Esophagus muscularis mucosa (tissue), 4 donors: ENCODE measurements around the gene CYP2W1. TPM values are rescaled to one million over a fixed set of nuclear protein-coding genes. Genes with fewer than 3 reads are reported as not detected.
"Not testable (repeated sequence)": the region's sequence is repeated elsewhere in the genome, so short reads cannot be mapped to it uniquely, and the experiment has no call there.

Source experiments
- DNase-seq: peaks from one replicate; pipeline ENCODE4 v3.0.0-alpha.2; 2017; ENCODE audit errors: extremely low spot score
- H3K27ac ChIP-seq, 4 donors: fragments of 200-600 bp; sonication (generic); replicated peaks in 1 of 4; 1 replicate in 3 of 4; 2 replicates in 1 of 4; pipeline ENCODE4 v1.5.1; 2016 to 2019; ENCODE audit warnings: mild to moderate bottlenecking in 1 of 4
- H3K27me3 ChIP-seq, 4 donors: fragments of 200-600 bp; sonication (generic); one replicate each; pipeline versions ENCODE4 v1.5.1 to v1.6.0; 2016 to 2019
- H3K36me3 ChIP-seq, 4 donors: fragments of 200-600 bp; sonication (generic); one replicate each; pipeline ENCODE4 v1.5.1; 2016 to 2019
- H3K4me1 ChIP-seq, 4 donors: fragments of 200-600 bp; sonication (generic); one replicate each; pipeline ENCODE4 v1.5.1; 2016 to 2019
- H3K4me3 ChIP-seq, 4 donors: fragments of 200-600 bp; sonication (generic); 1 replicate in 2 of 4; 2 replicates in 2 of 4; pipeline ENCODE4 v1.5.1; 2016 to 2019; ENCODE audit warnings: mild to moderate bottlenecking in 4 of 4, moderate library complexity in 1 of 4
- H3K9me3 ChIP-seq, 4 donors: fragments of 200-600 bp; sonication (generic); 1 replicate in 3 of 4; 2 replicates in 1 of 4; pipeline ENCODE4 v1.5.1; 2016 to 2019
- CTCF ChIP-seq, 3 experiments: fragments of 200-600 bp in 2 of 3; fragments of 450-650 bp in 1 of 3; sonication (generic) in 2 of 3; IDR thresholded peaks; one replicate each; pipeline ENCODE4 v1.5.1; 2017 to 2019; ENCODE audit warnings: antibody characterized with exemption in 3 of 3, mild to moderate bottlenecking in 2 of 3, moderate library complexity in 1 of 3
- EP300 ChIP-seq: sonication (generic); formaldehyde crosslinking; IDR thresholded peaks from one replicate; pipeline ENCODE4 v1.6.1; 2017; ENCODE audit warnings: antibody characterized with exemption
- POLR2A ChIP-seq: fragments of 450-650 bp; IDR thresholded peaks from one replicate; pipeline ENCODE4 v1.6.1; 2017; ENCODE audit warnings: antibody characterized with exemption, moderate library complexity, mild to moderate bottlenecking, low read depth
- POLR2AphosphoS5 ChIP-seq, 2 donors: sonication (generic); formaldehyde crosslinking; IDR thresholded peaks; one replicate each; pipeline ENCODE4 v1.6.1; 2017; ENCODE audit warnings: antibody characterized with exemption in 2 of 2
- WGBS: methylation state at CpG from one replicate; pipeline ENCODE4 v1.1.5; 2018; 5-methylcytosine and 5-hydroxymethylcytosine counted together
- intact Hi-C: fragments of 100-400 bp; cut with DNase I; formaldehyde crosslinking; loops from one replicate; pipeline ENCODE4 v1.15.1; 2023
- total RNA-seq, 4 donors: library from RNA; depleted of rRNA; stranded (reverse); fragments of >200 nt; gene quantifications; one replicate each; pipeline versions ENCODE4 v1.1.0 to v1.2.1, GENCODE V29; 2016

Gene CYP2W1
- total RNA-seq, 4 donors from 2014 or later = 0.23 to 0.66 TPM; not detected in 2

GRCh38 chr7:996079-996872, 13.3 kb downstream of the CYP2W1 start:
- Histone ChIP-seq H3K27me3 (peaks cover 0 to 14% (median 0%) of the 10 kb centered on the region in 4 donors), H3K9me3 (no peaks in the 10 kb centered on the region), H3K27ac (no peak overlapping the region), H3K4me3 (no peak overlapping the region), H3K36me3 (peaks cover 0 to 56% (median 43%) of the 10 kb centered on the region in 4 donors), H3K4me1 (peaks cover 7 to 15% (median 11%) of the 10 kb centered on the region in 4 donors)
- 89% methylated on average over 9 of the region's 38 CpGs for WGBS
- intact Hi-C loops = no loop called here
- no peak for TF ChIP-seq POLR2A
- no peak for DNase-seq

- H3K4me3 ChIP-seq = no peak overlapping the region
- intact Hi-C loops = no loop called here
- no peak overlapping the region for H3K27ac ChIP-seq
- 83% methylated on average over 26 of the region's 45 CpGs for WGBS
- H3K27me3 ChIP-seq = no peaks in the 10 kb centered on the region
- peaks cover 7 to 12% (median 10%) of the 10 kb centered on the region in 4 donors for H3K4me1 ChIP-seq
- H3K36me3 ChIP-seq = peaks cover 0 to 57% (median 43%) of the 10 kb centered on the region in 4 donors
- no peak for TF ChIP-seq POLR2A
- no peak for TF ChIP-seq POLR2AphosphoS5 (IDR thresholded peaks at IDR 0.05)
- TF ChIP-seq EP300 = no peak
- no peak for TF ChIP-seq CTCF (IDR thresholded peaks at IDR 0.05)
- no peak for DNase-seq
- H3K9me3 ChIP-seq = no peaks in the 10 kb centered on the region
Measured at GRCh38 chr7:997404-998395, 14.7 kb downstream of the CYP2W1 start.

GRCh38 chr7:999149-999879, 16.3 kb downstream of the CYP2W1 start:
- WGBS = 89% methylated on average over 24 of the region's 28 CpGs
- no peaks in the 10 kb centered on the region for H3K4me1 ChIP-seq
- DNase-seq = no peak
- peaks cover 0 to 61% (median 46%) of the 10 kb centered on the region in 4 donors for H3K36me3 ChIP-seq
- H3K27ac ChIP-seq = no peak overlapping the region
- no peak overlapping the region for H3K4me3 ChIP-seq
- H3K27me3 ChIP-seq = no peaks in the 10 kb centered on the region
- TF ChIP-seq EP300 (no peak), POLR2A (no peak), CTCF (IDR thresholded peaks at IDR 0.05) (no peak), POLR2AphosphoS5 (IDR thresholded peaks at IDR 0.05) (no peak)
- intact Hi-C loops = no loop called here
- no peaks in the 10 kb centered on the region for H3K9me3 ChIP-seq

- peaks cover 0 to 70% (median 50%) of the 10 kb centered on the region in 4 donors for H3K36me3 ChIP-seq
- peaks cover 0 to 4% (median 0%) of the 10 kb centered on the region in 4 donors for H3K4me1 ChIP-seq
- no peaks in the 10 kb centered on the region for H3K27me3 ChIP-seq
- DNase-seq = no peak
- intact Hi-C loops = no loop called here
- H3K27ac ChIP-seq = no peak overlapping the region
- H3K9me3 ChIP-seq = no peaks in the 10 kb centered on the region
- 83% methylated on average over 11 of the region's 52 CpGs for WGBS
- TF ChIP-seq CTCF (IDR thresholded peaks at IDR 0.05) = no peak
- no peak for TF ChIP-seq POLR2AphosphoS5 (IDR thresholded peaks at IDR 0.05)
- TF ChIP-seq POLR2A = no peak
- no peak overlapping the region for H3K4me3 ChIP-seq
Measured at GRCh38 chr7:999941-1000935, 17.3 kb downstream of the CYP2W1 start.

- DNase-seq, H3K27me3 ChIP-seq, H3K4me1 ChIP-seq, H3K9me3 ChIP-seq, H3K27ac ChIP-seq, H3K4me3 ChIP-seq, intact Hi-C loops: not testable (repeated sequence)
- 82% methylated on average over 14 of the region's 14 CpGs for WGBS
- peaks cover 0 to 69% (median 48%) of the 10 kb centered on the region in 4 donors for H3K36me3 ChIP-seq
Measured at GRCh38 chr7:1001069-1001770, 18.2 kb downstream of the CYP2W1 start.

GRCh38 chr7:1002026-1002425, 19.0 kb downstream of the CYP2W1 start:
- WGBS = 88% methylated on average over 3 of the region's 4 CpGs
- peaks cover 0 to 68% (median 48%) of the 10 kb centered on the region in 4 donors for H3K36me3 ChIP-seq
- H3K9me3 ChIP-seq, intact Hi-C loops, H3K27me3 ChIP-seq, H3K27ac ChIP-seq, DNase-seq, H3K4me1 ChIP-seq, H3K4me3 ChIP-seq: not testable (repeated sequence)

GRCh38 chr7:1002445-1002844, 19.5 kb downstream of the CYP2W1 start:
- H3K27me3 ChIP-seq, H3K9me3 ChIP-seq, H3K4me1 ChIP-seq, DNase-seq, H3K4me3 ChIP-seq, H3K27ac ChIP-seq, intact Hi-C loops: not testable (repeated sequence)
- WGBS = 75% methylated on average over 7 of the region's 7 CpGs
- H3K36me3 ChIP-seq = peaks cover 0 to 68% (median 48%) of the 10 kb centered on the region in 4 donors
